Measurements from ENCODE around the gene PSMG3. TPM values are rescaled to one million over a fixed set of nuclear protein-coding genes. Genes with fewer than 3 reads are reported as not detected.

Gene PSMG3
- total and polyA plus RNA-seq, 7 donors, result 11.8 to 59.1 (median 18.2) TPM

DNA sequence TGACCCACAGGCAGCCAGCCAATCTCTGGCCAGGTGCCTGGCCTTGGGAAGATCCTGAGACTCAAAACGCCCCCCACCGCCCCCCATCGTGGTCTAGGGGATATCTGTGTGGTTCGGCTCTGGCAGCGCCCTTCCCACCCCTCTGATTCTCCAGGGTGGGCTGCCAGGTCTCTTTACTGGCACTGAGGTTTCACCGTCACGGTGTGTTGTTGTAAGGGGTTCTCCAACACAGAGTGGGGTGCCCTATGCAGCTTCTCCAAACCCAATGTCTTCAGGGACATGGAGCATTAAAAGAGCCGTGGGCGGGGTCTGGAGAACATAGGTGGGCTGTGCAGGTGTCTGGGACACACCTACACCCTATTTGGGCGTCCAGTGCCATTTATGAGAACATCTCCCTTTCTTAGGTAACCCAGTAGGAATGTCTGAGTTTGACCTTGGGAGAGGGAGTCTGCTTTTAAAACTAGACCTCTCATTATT lies 37.8 kb downstream of the PSMG3 start:
- DNase-seq (no peak), ATAC-seq (no peak)
- no peaks in the 10 kb centered on the region for H3K9me3 ChIP-seq
- 29 to 38% (median 29%) methylated on average over 10 of the region's 10 CpGs for WGBS, 3 donors
- peaks cover 0 to 7% of the 10 kb centered on the region in 2 donors for H3K36me3 ChIP-seq (ENCODE audit: insufficient read depth in 1 of 2, low read depth in 1 of 2)
- no peaks in the 10 kb centered on the region for H3K27me3 ChIP-seq (ENCODE audit: insufficient read depth in 3 of 3, low read length in 2 of 3)
- H3K4me3 ChIP-seq, result peak overlapping the region; percentile 78
- intact Hi-C loops (cut with DNase I), result loop anchor here in 1 of 2 donors (5.0 kb wide), 1 partner anchor 35 kb away; no protein-coding TSS in a partner anchor
- peak overlapping the region; percentile 99 for H3K27ac ChIP-seq
- peaks cover 39% of the 10 kb centered on the region for H3K4me1 ChIP-seq
- TF ChIP-seq, protein P1, sequence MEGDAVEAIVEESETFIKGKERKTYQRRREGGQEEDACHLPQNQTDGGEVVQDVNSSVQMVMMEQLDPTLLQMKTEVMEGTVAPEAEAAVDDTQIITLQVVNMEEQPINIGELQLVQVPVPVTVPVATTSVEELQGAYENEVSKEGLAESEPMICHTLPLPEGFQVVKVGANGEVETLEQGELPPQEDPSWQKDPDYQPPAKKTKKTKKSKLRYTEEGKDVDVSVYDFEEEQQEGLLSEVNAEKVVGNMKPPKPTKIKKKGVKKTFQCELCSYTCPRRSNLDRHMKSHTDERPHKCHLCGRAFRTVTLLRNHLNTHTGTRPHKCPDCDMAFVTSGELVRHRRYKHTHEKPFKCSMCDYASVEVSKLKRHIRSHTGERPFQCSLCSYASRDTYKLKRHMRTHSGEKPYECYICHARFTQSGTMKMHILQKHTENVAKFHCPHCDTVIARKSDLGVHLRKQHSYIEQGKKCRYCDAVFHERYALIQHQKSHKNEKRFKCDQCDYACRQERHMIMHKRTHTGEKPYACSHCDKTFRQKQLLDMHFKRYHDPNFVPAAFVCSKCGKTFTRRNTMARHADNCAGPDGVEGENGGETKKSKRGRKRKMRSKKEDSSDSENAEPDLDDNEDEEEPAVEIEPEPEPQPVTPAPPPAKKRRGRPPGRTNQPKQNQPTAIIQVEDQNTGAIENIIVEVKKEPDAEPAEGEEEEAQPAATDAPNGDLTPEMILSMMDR (IDR thresholded peaks at IDR 0.05), result no peak

DNA sequence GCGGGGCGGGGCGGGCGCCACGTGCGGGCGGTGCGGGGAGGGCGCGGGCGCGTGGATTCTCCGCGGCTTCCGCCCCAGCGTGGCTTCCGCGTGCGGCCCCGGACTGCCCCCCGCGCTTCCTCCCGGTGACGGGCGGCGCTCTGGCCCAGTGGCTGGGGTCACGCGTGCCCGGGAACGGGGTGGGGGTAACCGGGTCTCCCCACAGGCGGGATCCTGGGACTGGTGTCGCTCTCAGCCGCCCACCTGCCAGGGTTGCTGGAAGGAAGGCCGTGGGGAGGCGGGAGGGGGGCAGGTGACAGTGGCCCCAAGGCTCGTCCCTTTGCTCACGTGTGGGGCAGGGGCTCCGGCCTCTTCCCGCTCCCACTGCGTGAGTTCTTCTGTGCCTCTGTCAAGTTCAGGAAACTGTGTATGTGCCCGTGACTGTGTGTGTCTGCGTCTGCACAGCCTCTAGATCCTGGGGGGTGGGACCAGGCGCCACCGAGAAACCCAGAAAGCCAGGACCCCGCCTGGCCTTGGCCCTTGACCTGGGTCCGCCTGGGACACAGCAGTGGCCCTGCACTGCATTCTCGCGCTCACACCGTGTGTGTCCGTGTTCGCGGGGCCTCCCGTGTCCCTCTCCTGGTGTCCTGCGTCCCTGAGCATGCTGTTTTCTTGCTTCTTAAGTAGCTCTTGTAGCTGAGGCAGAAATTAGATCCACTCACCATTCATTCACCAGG lies 38.4 kb downstream of the PSMG3 start:
- DNase-seq (peak; percentile 48 to 72), ATAC-seq (peak in 2 of 4 donors; percentile 13 to 33)
- H3K36me3 ChIP-seq (ENCODE audit: insufficient read depth in 1 of 2, low read depth in 1 of 2), result peaks cover 0 to 7% of the 10 kb centered on the region in 2 donors
- H3K27ac ChIP-seq, result peak overlapping the region; percentile 99
- WGBS, 3 donors, result 4 to 9% (median 5%) methylated on average over 27 to 55 of the region's 55 CpGs
- no peaks in the 10 kb centered on the region for H3K9me3 ChIP-seq
- H3K4me3 ChIP-seq, result peak overlapping the region; percentile 78
- peaks cover 33% of the 10 kb centered on the region for H3K4me1 ChIP-seq
- TF ChIP-seq, protein P1 (IDR thresholded peaks at IDR 0.05), result no peak
- intact Hi-C loops (cut with DNase I), result loop anchor here in 1 of 2 donors (5.0 kb wide), 1 partner anchor 36 kb away; no protein-coding TSS in a partner anchor
- H3K27me3 ChIP-seq (ENCODE audit: insufficient read depth in 3 of 3, low read length in 2 of 3), result no peaks in the 10 kb centered on the region

DNA sequence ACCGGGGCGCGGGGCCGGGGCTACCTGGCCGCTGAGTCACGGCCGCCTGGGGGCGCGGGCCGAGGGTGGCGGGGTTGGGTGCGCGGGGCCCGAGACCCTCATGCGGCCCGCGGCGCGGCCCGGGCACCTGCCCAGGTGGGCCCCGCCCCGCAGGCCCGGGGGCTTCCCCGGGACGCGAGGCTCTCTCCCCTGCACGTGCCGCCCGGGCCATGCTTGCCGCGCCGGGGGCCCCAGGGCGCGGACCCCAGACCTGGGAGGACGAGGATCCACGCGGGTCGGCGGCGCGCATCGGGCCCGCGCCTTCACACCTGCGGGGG lies 38.9 kb downstream of the PSMG3 start:
- peak overlapping the region; percentile 99 for H3K27ac ChIP-seq

DNA sequence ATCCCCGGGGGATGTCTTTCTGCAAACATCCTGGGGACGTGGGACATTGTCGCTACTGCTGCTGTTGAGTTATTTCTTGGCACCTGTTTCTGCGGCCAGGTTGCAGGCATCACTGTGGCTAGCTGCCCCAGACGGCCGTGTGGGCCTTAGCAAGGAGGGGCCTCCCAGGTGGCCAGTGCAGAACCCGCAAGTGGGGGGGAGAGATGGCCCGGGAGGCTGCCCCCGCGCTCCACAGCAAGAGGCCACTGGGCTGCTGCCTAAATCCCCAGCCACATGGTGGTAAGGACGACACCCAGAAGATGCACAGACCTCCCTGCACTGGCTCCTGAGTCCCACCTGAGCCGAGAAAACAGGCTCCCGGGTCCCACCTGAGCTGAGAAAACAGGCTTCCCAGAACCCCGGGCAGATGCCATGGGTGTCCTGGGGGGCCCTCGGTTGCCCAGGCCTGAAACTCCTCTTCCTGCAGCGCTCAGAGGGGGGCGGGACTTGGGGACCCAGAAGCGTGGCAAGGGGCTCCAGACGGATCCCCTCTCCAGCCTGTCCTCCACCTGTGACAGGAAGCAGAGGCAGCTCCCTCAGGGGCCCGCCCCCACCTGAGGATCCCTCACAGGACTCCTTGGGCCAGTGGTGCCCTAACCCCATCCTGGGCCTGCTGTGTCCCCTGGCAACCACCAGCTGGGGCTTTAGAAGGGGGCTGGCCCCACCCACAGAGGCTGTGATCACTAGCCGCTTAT lies 40.3 kb downstream of the PSMG3 start:
- Histone ChIP-seq H3K4me1 (peaks cover 16% of the 10 kb centered on the region), H3K9me3 (no peaks in the 10 kb centered on the region), H3K27ac (no peak overlapping the region), H3K4me3 (peak overlapping the region; percentile 78), H3K36me3 (ENCODE audit: insufficient read depth in 1 of 2, low read depth in 1 of 2) (no peaks in the 10 kb centered on the region), H3K27me3 (ENCODE audit: insufficient read depth in 3 of 3, low read length in 2 of 3) (no peaks in the 10 kb centered on the region)
- intact Hi-C loops (cut with DNase I), result loop anchor here in 1 of 2 donors (5.0 kb wide), 1 partner anchor 38 kb away; no protein-coding TSS in a partner anchor
- TF ChIP-seq, protein P1 (IDR thresholded peaks at IDR 0.05), result no peak
- DNase-seq (peak; percentile 28 to 64), ATAC-seq (no peak)
- WGBS, 3 donors, result 67 to 74% (median 71%) methylated on average over 21 of the region's 21 CpGs

More for the DNA sequence above, 38.9 kb downstream of the PSMG3 start:
- Histone ChIP-seq H3K4me3 (peak overlapping the region; percentile 78), H3K36me3 (ENCODE audit: insufficient read depth in 1 of 2, low read depth in 1 of 2) (peaks cover 0 to 7% of the 10 kb centered on the region in 2 donors), H3K4me1 (peaks cover 28% of the 10 kb centered on the region), H3K9me3 (no peaks in the 10 kb centered on the region), H3K27me3 (ENCODE audit: insufficient read depth in 3 of 3, low read length in 2 of 3) (no peaks in the 10 kb centered on the region)
- ATAC-seq, result no peak
- WGBS, 3 donors, result 1 to 4% methylated on average over 5 to 45 of the region's 45 CpGs; no CpG with 5 or more reads in 1 of the 3 donors
- TF ChIP-seq, protein P1 (IDR thresholded peaks at IDR 0.05), result no peak
- intact Hi-C loops (cut with DNase I), result loop anchor here in 1 of 2 donors (5.0 kb wide), 1 partner anchor 36 kb away; no protein-coding TSS in a partner anchor
- no peak for DNase-seq

All from psoas muscle (tissue), 8 donors.